A549 (cell line): ENCODE measurements around the gene FAM120A. TPM values are rescaled to one million over a fixed set of nuclear protein-coding genes. Genes with fewer than 3 reads are reported as not detected.

ENCODE experiments used
- ATAC-seq, 2 experiments: fragments of 200-7000 bp in 1 of 2; fragments of >200 bp in 1 of 2; cut with Nextera tagmentation in 1 of 2; cut with Tn5 transposase in 1 of 2; 3 replicates each; pipeline versions ENCODE4 v1.8.0 to v1.9.1; 2018 to 2020; ENCODE audit warnings: mild to moderate bottlenecking in 1 of 2, moderate library complexity in 1 of 2
- CTCF ChIA-PET: fragments of 300-600 bp; sonication (Branson Sonifier 250); formaldehyde crosslinking; extraction: SDS; loops from one replicate; lab custom pipeline; 2021; ENCODE audit warnings: antibody characterized with exemption, inconsistent platforms; lab: Yijun Ruan, JAX
- POLR2A ChIA-PET: fragments of 350-600 bp; formaldehyde crosslinking; extraction: SDS; loops from one replicate; lab custom pipeline; 2021; ENCODE audit warnings: antibody characterized with exemption, inconsistent platforms; lab: Yijun Ruan, JAX
- DNase-seq, 2 experiments: peaks; one replicate each; pipeline versions ENCODE4 v3.0.0 to v3.0.0-alpha.2; 2011 to 2016; ENCODE audit warnings: low read depth in 1 of 2, low spot score in 1 of 2
- FAIRE-seq: peaks from 2 replicates; lab custom pipeline; 2011; peaks lifted over from hg19 to GRCh38; lab: Jason Lieb, UNC
- H3K27ac ChIP-seq, 2 experiments: fragments of >200 bp; sonication (Bioruptor Twin); formaldehyde crosslinking; 3 replicates each; pipeline ENCODE4 v1.5.1; 2016 to 2017
- H3K4me1 ChIP-seq: fragments of >200 bp; sonication (Bioruptor Twin); formaldehyde crosslinking; 3 replicates; pipeline ENCODE4 v1.6.1; 2016
- H3K4me2 ChIP-seq: fragments of >200 bp; sonication (Bioruptor Twin); formaldehyde crosslinking; 3 replicates; pipeline ENCODE4 v1.6.1; 2016
- H3K4me3 ChIP-seq: fragments of >200 bp; sonication (Bioruptor Twin); formaldehyde crosslinking; 3 replicates; pipeline ENCODE4 v1.5.1; 2016
- H3K9me3 ChIP-seq: fragments of >200 bp; sonication (Bioruptor Twin); formaldehyde crosslinking; 3 replicates; pipeline ENCODE4 v1.6.1; 2016
- BHLHE40 ChIP-seq: IDR thresholded peaks from 2 replicates; pipeline ENCODE4 v1.6.1; 2012; ENCODE audit warnings: low read depth, low read length, inconsistent platforms
- CBX2 ChIP-seq: fragments of 200-600 bp; sonication (generic); IDR thresholded peaks from 2 replicates; pipeline ENCODE4 v1.6.1; 2016; ENCODE audit warnings: low read depth, mild to moderate bottlenecking, borderline replicate concordance
- CHD2 ChIP-seq: fragments of 150-350 bp; IDR thresholded peaks from 2 replicates; pipeline ENCODE4 v1.6.1; 2014; ENCODE audit warnings: low read length; ENCODE audit not compliant: partially characterized antibody
- ESRRA ChIP-seq: fragments of 150-350 bp; IDR thresholded peaks from 2 replicates; pipeline ENCODE4 v1.6.1; 2014; ENCODE audit warnings: mild to moderate bottlenecking, low read length, borderline replicate concordance
- FOSL2 ChIP-seq, 2 experiments: fragments of 450-650 bp in 1 of 2; fragments of >200 bp in 1 of 2; sonication (Bioruptor Twin) in 1 of 2; formaldehyde crosslinking; IDR thresholded peaks; 2 replicates each; pipeline versions ENCODE4 v1.5.0 to v1.6.1; 2016 to 2020; ENCODE audit warnings: mild to moderate bottlenecking in 1 of 2, moderate library complexity in 1 of 2
- HDAC2 ChIP-seq: fragments of 200-600 bp; sonication (generic); IDR thresholded peaks from 2 replicates; pipeline ENCODE4 v1.6.1; 2016
- HMGXB4 ChIP-seq: fragments of 250-450 bp; sonication (Bioruptor Pico); IDR thresholded peaks from 2 replicates; pipeline ENCODE4 v1.5.0; 2021; ENCODE audit warnings: mild to moderate bottlenecking, moderate library complexity, borderline replicate concordance
- HOXA7 ChIP-seq: fragments of 250-450 bp; sonication (Bioruptor Pico); IDR thresholded peaks from 2 replicates; pipeline ENCODE4 v1.5.0; 2020; ENCODE audit warnings: mild to moderate bottlenecking, moderate library complexity
- JUN ChIP-seq, 2 experiments: fragments of >200 bp; sonication (Bioruptor Twin); formaldehyde crosslinking; IDR thresholded peaks; 2 replicates in 1 of 2; 3 replicates in 1 of 2; pipeline ENCODE4 v1.6.1; 2016 to 2017
- MAFK ChIP-seq: fragments of 450-650 bp; IDR thresholded peaks from 2 replicates; pipeline ENCODE4 v1.6.1; 2014; ENCODE audit not compliant: partially characterized antibody
- MAZ ChIP-seq: fragments of 150-350 bp; IDR thresholded peaks from 2 replicates; pipeline ENCODE4 v1.6.1; 2014; ENCODE audit warnings: antibody characterized with exemption, low read depth, low read length, borderline replicate concordance
- MYC ChIP-seq: IDR thresholded peaks from 2 replicates; pipeline ENCODE4 v1.6.1; 2012; ENCODE audit warnings: mild to moderate bottlenecking, inconsistent platforms, low read length, improper control_type of control experiment, borderline replicate concordance
- NFE2L2 ChIP-seq: fragments of 150-350 bp; conservative IDR thresholded peaks from 2 replicates; pipeline ENCODE4 v1.6.1; 2014; ENCODE audit warnings: low read length
- NPAS2 ChIP-seq: fragments of 250-450 bp; sonication (Bioruptor Pico); IDR thresholded peaks from 2 replicates; pipeline ENCODE4 v1.8.0; 2022; ENCODE audit warnings: mild to moderate bottlenecking, moderate library complexity, borderline replicate concordance
- PHF8 ChIP-seq: fragments of 200-600 bp; sonication (generic); IDR thresholded peaks from 2 replicates; pipeline ENCODE4 v1.6.1; 2016; ENCODE audit warnings: low read depth, mild to moderate bottlenecking, antibody characterized with exemption, moderate library complexity, borderline replicate concordance
- POLR2AphosphoS2 ChIP-seq: conservative IDR thresholded peaks from 2 replicates; pipeline ENCODE4 v1.6.1; 2012; ENCODE audit warnings: low read length, improper control_type of control experiment, inconsistent platforms
- TP53 ChIP-seq: fragments of 250-450 bp; sonication (Bioruptor Pico); IDR thresholded peaks from 2 replicates; pipeline ENCODE4 v1.5.0; 2021; ENCODE audit warnings: mild to moderate bottlenecking, moderate library complexity
- USF2 ChIP-seq: fragments of 450-650 bp; IDR thresholded peaks from 2 replicates; pipeline ENCODE4 v1.6.1; 2014; ENCODE audit warnings: antibody characterized with exemption
- ZC3H11A ChIP-seq: fragments of 450-650 bp; IDR thresholded peaks from 2 replicates; pipeline ENCODE4 v1.6.1; 2014; ENCODE audit warnings: antibody characterized with exemption, mild to moderate bottlenecking
- ZNF302 ChIP-seq: fragments of 250-450 bp; sonication (Bioruptor Pico); IDR thresholded peaks from 2 replicates; pipeline ENCODE4 v1.9.0; 2021; ENCODE audit warnings: inconsistent platforms, mild to moderate bottlenecking, moderate library complexity
- WGBS: methylation state at CpG from one replicate; pipeline ENCODE4 v1.1.6; 2017; ENCODE audit errors: missing lambda C conversion rate; 5-methylcytosine and 5-hydroxymethylcytosine counted together
- polyA plus RNA-seq, 4 experiments: library from polyadenylated mRNA; depleted of rRNA in 3 of 4; stranded (reverse); fragments of >200 nt; fragmentation: RNase III in 1 of 4; extraction: RNeasy Plus Mini Kit Qiagen cat#74134 plus additional on column Dnase treatment in 1 of 4; gene quantifications; 2 replicates in 3 of 4; 3 replicates in 1 of 4; pipeline ENCODE4 v1.2.3, GENCODE V29; 2011 to 2017
- TF ChIP-seq, protein P1 (sequence below): IDR thresholded peaks from 2 replicates; pipeline ENCODE4 v1.6.1; 2012; ENCODE audit warnings: low read depth, borderline replicate concordance
- TF ChIP-seq, protein P2 (sequence below): fragments of >200 bp; sonication (Bioruptor Twin); formaldehyde crosslinking; IDR thresholded peaks from 3 replicates; pipeline ENCODE4 v1.5.1; 2016
- TF ChIP-seq, protein P3 (sequence below): fragments of 200-600 bp; sonication (generic); IDR thresholded peaks from 2 replicates; pipeline ENCODE4 v1.6.1; 2016; ENCODE audit warnings: antibody characterized with exemption, mild to moderate bottlenecking, moderate library complexity
- TF ChIP-seq, protein P4 (sequence below): fragments of 250-450 bp; sonication (Bioruptor Pico); IDR thresholded peaks from 2 replicates; pipeline ENCODE4 v1.5.0; 2020; ENCODE audit warnings: low read depth, mild to moderate bottlenecking, moderate library complexity

Gene FAM120A
- polyA plus RNA-seq, 2 of the 4 experiments (the other 2 are of a cell fraction) = 86.3 to 111 TPM

DNA sequence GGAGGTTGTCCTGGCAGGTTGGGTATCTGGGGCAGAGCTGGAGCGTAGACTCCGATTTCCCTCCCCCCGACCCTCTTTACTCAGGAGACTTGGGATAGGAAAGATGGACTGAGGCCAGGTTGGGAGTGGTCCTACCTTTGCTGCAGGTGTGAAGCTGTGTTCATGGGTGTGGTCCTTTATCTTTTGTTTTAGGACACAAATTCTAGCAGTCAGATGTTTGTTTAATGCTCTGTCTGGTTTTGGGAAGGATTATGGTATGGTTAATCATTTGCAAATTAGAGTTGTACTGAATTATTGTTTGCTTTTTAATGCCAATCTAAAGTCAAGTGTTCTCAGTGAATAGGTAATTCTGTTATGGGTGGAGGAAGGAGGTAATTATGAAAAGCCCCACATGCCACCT, 16.0 kb downstream of the FAM120A start (continued):
- TF ChIP-seq MAZ = no peak
- no peak for TF ChIP-seq TP53 (CRISPR knock-in tag)
- no peak for TF ChIP-seq MAFK
- TF ChIP-seq FOSL2 (IDR thresholded peaks at IDR 0.05) = no peak
- TF ChIP-seq FOSL2 (CRISPR knock-in tag; IDR thresholded peaks at IDR 0.05) = no peak
- TF ChIP-seq HMGXB4 (CRISPR knock-in tag) = no peak
- no peak for TF ChIP-seq HOXA7
- TF ChIP-seq, protein P1, sequence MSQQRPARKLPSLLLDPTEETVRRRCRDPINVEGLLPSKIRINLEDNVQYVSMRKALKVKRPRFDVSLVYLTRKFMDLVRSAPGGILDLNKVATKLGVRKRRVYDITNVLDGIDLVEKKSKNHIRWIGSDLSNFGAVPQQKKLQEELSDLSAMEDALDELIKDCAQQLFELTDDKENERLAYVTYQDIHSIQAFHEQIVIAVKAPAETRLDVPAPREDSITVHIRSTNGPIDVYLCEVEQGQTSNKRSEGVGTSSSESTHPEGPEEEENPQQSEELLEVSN = no peak
- no peak for TF ChIP-seq JUN (IDR thresholded peaks at IDR 0.05)
- no peak for TF ChIP-seq NFE2L2
- TF ChIP-seq, all 56 proteins: peak for 0

- ATAC-seq (peak in 1 of 2 experiments; percentile 26; a peak in 3 of 6 replicates), DNase-seq (peak in 1 of 2 experiments; percentile 10), FAIRE-seq (no peak)
- Histone ChIP-seq H3K4me3 (0 out of 3 replicates have a peak overlapping the region, but pooled peaks have one; percentile 7), H3K4me1 (peaks cover 98% of the 10 kb centered on the region), H3K9me3 (no peaks in the 10 kb centered on the region), H3K27ac (peak overlapping the region; percentile 84), H3K4me2 (peak overlapping the region; percentile 98)
- CTCF ChIA-PET = interaction anchor here (1.0 to 1.1 kb wide), 3 partner anchors 15 to 398 kb away, joined by 3 to 4 read pairs (median 3); no protein-coding TSS in a partner anchor
- WGBS = 24% methylated on average over 5 of the region's 5 CpGs
- POLR2A ChIA-PET = no interaction called here
- TF ChIP-seq NPAS2 (CRISPR knock-in tag) (no peak), ZNF302 (no peak), MAZ (no peak), HDAC2 (no peak), PHF8 (no peak), JUN (IDR thresholded peaks at IDR 0.05) (no peak), MYC (no peak), POLR2AphosphoS2 (no peak), BHLHE40 (no peak), USF2 (no peak), CBX2 (no peak), CHD2 (no peak), ESRRA (no peak), ZC3H11A (no peak)
- TF ChIP-seq, protein P1 = no peak
- TF ChIP-seq, protein P2, sequence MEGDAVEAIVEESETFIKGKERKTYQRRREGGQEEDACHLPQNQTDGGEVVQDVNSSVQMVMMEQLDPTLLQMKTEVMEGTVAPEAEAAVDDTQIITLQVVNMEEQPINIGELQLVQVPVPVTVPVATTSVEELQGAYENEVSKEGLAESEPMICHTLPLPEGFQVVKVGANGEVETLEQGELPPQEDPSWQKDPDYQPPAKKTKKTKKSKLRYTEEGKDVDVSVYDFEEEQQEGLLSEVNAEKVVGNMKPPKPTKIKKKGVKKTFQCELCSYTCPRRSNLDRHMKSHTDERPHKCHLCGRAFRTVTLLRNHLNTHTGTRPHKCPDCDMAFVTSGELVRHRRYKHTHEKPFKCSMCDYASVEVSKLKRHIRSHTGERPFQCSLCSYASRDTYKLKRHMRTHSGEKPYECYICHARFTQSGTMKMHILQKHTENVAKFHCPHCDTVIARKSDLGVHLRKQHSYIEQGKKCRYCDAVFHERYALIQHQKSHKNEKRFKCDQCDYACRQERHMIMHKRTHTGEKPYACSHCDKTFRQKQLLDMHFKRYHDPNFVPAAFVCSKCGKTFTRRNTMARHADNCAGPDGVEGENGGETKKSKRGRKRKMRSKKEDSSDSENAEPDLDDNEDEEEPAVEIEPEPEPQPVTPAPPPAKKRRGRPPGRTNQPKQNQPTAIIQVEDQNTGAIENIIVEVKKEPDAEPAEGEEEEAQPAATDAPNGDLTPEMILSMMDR = no peak
- TF ChIP-seq, protein P3, sequence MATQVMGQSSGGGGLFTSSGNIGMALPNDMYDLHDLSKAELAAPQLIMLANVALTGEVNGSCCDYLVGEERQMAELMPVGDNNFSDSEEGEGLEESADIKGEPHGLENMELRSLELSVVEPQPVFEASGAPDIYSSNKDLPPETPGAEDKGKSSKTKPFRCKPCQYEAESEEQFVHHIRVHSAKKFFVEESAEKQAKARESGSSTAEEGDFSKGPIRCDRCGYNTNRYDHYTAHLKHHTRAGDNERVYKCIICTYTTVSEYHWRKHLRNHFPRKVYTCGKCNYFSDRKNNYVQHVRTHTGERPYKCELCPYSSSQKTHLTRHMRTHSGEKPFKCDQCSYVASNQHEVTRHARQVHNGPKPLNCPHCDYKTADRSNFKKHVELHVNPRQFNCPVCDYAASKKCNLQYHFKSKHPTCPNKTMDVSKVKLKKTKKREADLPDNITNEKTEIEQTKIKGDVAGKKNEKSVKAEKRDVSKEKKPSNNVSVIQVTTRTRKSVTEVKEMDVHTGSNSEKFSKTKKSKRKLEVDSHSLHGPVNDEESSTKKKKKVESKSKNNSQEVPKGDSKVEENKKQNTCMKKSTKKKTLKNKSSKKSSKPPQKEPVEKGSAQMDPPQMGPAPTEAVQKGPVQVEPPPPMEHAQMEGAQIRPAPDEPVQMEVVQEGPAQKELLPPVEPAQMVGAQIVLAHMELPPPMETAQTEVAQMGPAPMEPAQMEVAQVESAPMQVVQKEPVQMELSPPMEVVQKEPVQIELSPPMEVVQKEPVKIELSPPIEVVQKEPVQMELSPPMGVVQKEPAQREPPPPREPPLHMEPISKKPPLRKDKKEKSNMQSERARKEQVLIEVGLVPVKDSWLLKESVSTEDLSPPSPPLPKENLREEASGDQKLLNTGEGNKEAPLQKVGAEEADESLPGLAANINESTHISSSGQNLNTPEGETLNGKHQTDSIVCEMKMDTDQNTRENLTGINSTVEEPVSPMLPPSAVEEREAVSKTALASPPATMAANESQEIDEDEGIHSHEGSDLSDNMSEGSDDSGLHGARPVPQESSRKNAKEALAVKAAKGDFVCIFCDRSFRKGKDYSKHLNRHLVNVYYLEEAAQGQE = no peak
- TF ChIP-seq, protein P4, sequence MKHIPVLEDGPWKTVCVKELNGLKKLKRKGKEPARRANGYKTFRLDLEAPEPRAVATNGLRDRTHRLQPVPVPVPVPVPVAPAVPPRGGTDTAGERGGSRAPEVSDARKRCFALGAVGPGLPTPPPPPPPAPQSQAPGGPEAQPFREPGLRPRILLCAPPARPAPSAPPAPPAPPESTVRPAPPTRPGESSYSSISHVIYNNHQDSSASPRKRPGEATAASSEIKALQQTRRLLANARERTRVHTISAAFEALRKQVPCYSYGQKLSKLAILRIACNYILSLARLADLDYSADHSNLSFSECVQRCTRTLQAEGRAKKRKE (CRISPR knock-in tag) = no peak
Measured at GRCh38 chr9:93468763-93469456, 17.4 kb downstream of the FAM120A start.
